Neural progenitor cell (in vitro differentiated cells): ENCODE data around the gene PDE3A. TPM values are rescaled to one million over a fixed set of nuclear protein-coding genes. Genes with fewer than 3 reads are reported as not detected.

Source experiments
- DNase-seq: peaks from one replicate; pipeline ENCODE4 v3.0.0-alpha.2; 2016; ENCODE audit warnings: low spot score
- H2AFZ ChIP-seq: fragments of 200-600 bp; sonication (generic); replicated peaks from 2 replicates; pipeline ENCODE4 v1.6.1; 2016; ENCODE audit warnings: antibody characterized with exemption
- H3F3A ChIP-seq: fragments of 200-600 bp; sonication (generic); 2 replicates; pipeline ENCODE4 v1.6.1; 2016; ENCODE audit warnings: antibody characterized with exemption, low read depth
- H3K27ac ChIP-seq: fragments of 200-600 bp; sonication (generic); 2 replicates; pipeline ENCODE4 v1.5.1; 2016; ENCODE audit warnings: mild to moderate bottlenecking
- H3K27me3 ChIP-seq: fragments of 200-600 bp; sonication (generic); 2 replicates; pipeline ENCODE4 v1.6.1; 2016; ENCODE audit warnings: mild to moderate bottlenecking, moderate library complexity
- H3K36me3 ChIP-seq: fragments of 200-600 bp; sonication (generic); 2 replicates; pipeline ENCODE4 v1.5.1; 2016
- H3K4me1 ChIP-seq: fragments of 200-600 bp; sonication (generic); 2 replicates; pipeline ENCODE4 v1.6.1; 2016; ENCODE audit warnings: mixed run types
- H3K4me2 ChIP-seq: fragments of 200-600 bp; sonication (generic); 2 replicates; pipeline ENCODE4 v1.6.1; 2016
- H3K4me3 ChIP-seq: fragments of 200-600 bp; sonication (generic); 2 replicates; pipeline ENCODE4 v1.5.1; 2016
- H3K79me2 ChIP-seq: fragments of 200-600 bp; sonication (generic); 2 replicates; pipeline ENCODE4 v1.6.1; 2016; ENCODE audit warnings: low read depth
- H3K9ac ChIP-seq: fragments of 200-600 bp; sonication (generic); 2 replicates; pipeline ENCODE4 v1.6.1; 2016
- H3K9me3 ChIP-seq: fragments of 200-600 bp; sonication (generic); 2 replicates; pipeline ENCODE4 v1.5.1; 2016; ENCODE audit warnings: low read depth
- H4K20me1 ChIP-seq: fragments of 200-600 bp; sonication (generic); 2 replicates; pipeline ENCODE4 v1.6.1; 2016; ENCODE audit warnings: low read depth
- H3K27ac Mint-ChIP-seq: 3 replicates; pipeline ENCODE4 v1.8.0; 2021; ENCODE audit warnings: mixed read lengths
- H3K27me3 Mint-ChIP-seq: 2 replicates; pipeline ENCODE4 v1.8.0; 2022; ENCODE audit warnings: low read depth, mild to moderate bottlenecking, inconsistent platforms, moderate library complexity, mixed read lengths; ENCODE audit not compliant: insufficient read depth
- H3K36me3 Mint-ChIP-seq: 3 replicates; pipeline ENCODE4 v1.8.0; 2021; ENCODE audit warnings: mixed read lengths
- H3K4me1 Mint-ChIP-seq: 3 replicates; pipeline ENCODE4 v1.8.0; 2021; ENCODE audit warnings: mixed read lengths
- H3K4me3 Mint-ChIP-seq: 3 replicates; pipeline ENCODE4 v1.8.0; 2021; ENCODE audit warnings: mild to moderate bottlenecking, moderate library complexity, mixed read lengths
- H3K9me3 Mint-ChIP-seq: 3 replicates; pipeline ENCODE4 v1.8.0; 2020; ENCODE audit warnings: mixed read lengths
- CTCF ChIP-seq: fragments of 200-600 bp; sonication (generic); IDR thresholded peaks from 2 replicates; pipeline ENCODE4 v1.5.1; 2017; ENCODE audit warnings: antibody characterized with exemption, mild to moderate bottlenecking
- EZH2 ChIP-seq: fragments of 200-600 bp; sonication (generic); IDR thresholded peaks from 2 replicates; pipeline ENCODE4 v1.6.1; 2017; ENCODE audit warnings: antibody characterized with exemption, mild to moderate bottlenecking, moderate library complexity
- EZH2phosphoT487 ChIP-seq: fragments of 200-600 bp; sonication (generic); IDR thresholded peaks from 2 replicates; pipeline ENCODE4 v1.6.1; 2017; ENCODE audit warnings: antibody characterized with exemption
- total RNA-seq: library from RNA; depleted of rRNA; stranded (reverse); fragments of >200 nt; gene quantifications from 2 replicates; pipeline ENCODE4 v1.2.3, GENCODE V29; 2015; ENCODE audit warnings: low replicate concordance

The PDE3A gene
- total RNA-seq, 1 donor from 2014 or later = 0.47 TPM

- Histone ChIP-seq H4K20me1 (no peaks in the 10 kb centered on the region), H3K4me3 (no peak overlapping the region), H3K27ac (no peak overlapping the region), H3K9me3 (no peaks in the 10 kb centered on the region), H3F3A (no peaks in the 10 kb centered on the region), H3K4me2 (no peak overlapping the region), H3K4me1 (no peaks in the 10 kb centered on the region), H2AFZ (no peak overlapping the region), H3K36me3 (no peaks in the 10 kb centered on the region), H3K9ac (no peak overlapping the region), H3K27me3 (no peaks in the 10 kb centered on the region), H3K79me2 (no peaks in the 10 kb centered on the region)
- DNase-seq = no peak
- TF ChIP-seq EZH2 (no peak), EZH2phosphoT487 (no peak), CTCF (no peak)
- no peak overlapping the region for H3K27ac Mint-ChIP-seq
- H3K9me3 Mint-ChIP-seq = no peaks in the 10 kb centered on the region
- no peaks in the 10 kb centered on the region for H3K27me3 Mint-ChIP-seq
- H3K4me3 Mint-ChIP-seq = no peak overlapping the region
- H3K4me1 Mint-ChIP-seq = no peaks in the 10 kb centered on the region
- H3K36me3 Mint-ChIP-seq = no peaks in the 10 kb centered on the region
Observed at GRCh38 chr12:20704860-20705259, 336.5 kb downstream of the PDE3A start.

- Mint-ChIP-seq H3K36me3 (no peaks in the 10 kb centered on the region), H3K4me1 (no peaks in the 10 kb centered on the region), H3K27ac (no peak overlapping the region), H3K27me3 (no peaks in the 10 kb centered on the region), H3K9me3 (no peaks in the 10 kb centered on the region), H3K4me3 (no peak overlapping the region)
- H2AFZ ChIP-seq = no peak overlapping the region
- H3K9ac ChIP-seq = no peak overlapping the region
- no peaks in the 10 kb centered on the region for H3F3A ChIP-seq
- no peaks in the 10 kb centered on the region for H3K36me3 ChIP-seq
- H3K79me2 ChIP-seq = no peaks in the 10 kb centered on the region
- no peaks in the 10 kb centered on the region for H3K27me3 ChIP-seq
- no peak overlapping the region for H3K4me2 ChIP-seq
- H3K27ac ChIP-seq = no peak overlapping the region
- no peaks in the 10 kb centered on the region for H3K9me3 ChIP-seq
- no peak for TF ChIP-seq CTCF
- TF ChIP-seq EZH2 = no peak
- TF ChIP-seq EZH2phosphoT487 = no peak
- DNase-seq = no peak
- H3K4me1 ChIP-seq = no peaks in the 10 kb centered on the region
- H4K20me1 ChIP-seq = no peaks in the 10 kb centered on the region
- H3K4me3 ChIP-seq = no peak overlapping the region
Observed at GRCh38 chr12:20711846-20712245, 343.5 kb downstream of the PDE3A start.

- Mint-ChIP-seq H3K27me3 (no peaks in the 10 kb centered on the region), H3K9me3 (no peaks in the 10 kb centered on the region), H3K36me3 (no peaks in the 10 kb centered on the region), H3K27ac (no peak overlapping the region), H3K4me1 (no peaks in the 10 kb centered on the region), H3K4me3 (no peak overlapping the region)
- no peak overlapping the region for H3K9ac ChIP-seq
- H3K9me3 ChIP-seq = no peaks in the 10 kb centered on the region
- peak; percentile 20 for DNase-seq
- H3K4me3 ChIP-seq = no peak overlapping the region
- no peaks in the 10 kb centered on the region for H3K4me1 ChIP-seq
- H3K27me3 ChIP-seq = no peaks in the 10 kb centered on the region
- H2AFZ ChIP-seq = no peak overlapping the region
- no peaks in the 10 kb centered on the region for H3F3A ChIP-seq
- no peaks in the 10 kb centered on the region for H3K36me3 ChIP-seq
- no peaks in the 10 kb centered on the region for H4K20me1 ChIP-seq
- no peak overlapping the region for H3K27ac ChIP-seq
- TF ChIP-seq CTCF (peak; percentile 36), EZH2phosphoT487 (no peak)
- H3K4me2 ChIP-seq = no peak overlapping the region
- no peaks in the 10 kb centered on the region for H3K79me2 ChIP-seq
Observed at GRCh38 chr12:20716037-20716436, 347.7 kb downstream of the PDE3A start.

- Mint-ChIP-seq H3K27ac (no peak overlapping the region), H3K9me3 (no peaks in the 10 kb centered on the region), H3K27me3 (no peaks in the 10 kb centered on the region), H3K36me3 (no peaks in the 10 kb centered on the region), H3K4me1 (no peaks in the 10 kb centered on the region), H3K4me3 (no peak overlapping the region)
- no peaks in the 10 kb centered on the region for H3K27me3 ChIP-seq
- no peaks in the 10 kb centered on the region for H3K9me3 ChIP-seq
- H3K79me2 ChIP-seq = no peaks in the 10 kb centered on the region
- DNase-seq = no peak
- no peaks in the 10 kb centered on the region for H3K4me1 ChIP-seq
- no peak overlapping the region for H2AFZ ChIP-seq
- no peaks in the 10 kb centered on the region for H3K36me3 ChIP-seq
- TF ChIP-seq EZH2 (no peak), CTCF (no peak), EZH2phosphoT487 (no peak)
- no peaks in the 10 kb centered on the region for H4K20me1 ChIP-seq
- H3K4me3 ChIP-seq = no peak overlapping the region
- H3K4me2 ChIP-seq = no peak overlapping the region
- H3K27ac ChIP-seq = no peak overlapping the region
- no peak overlapping the region for H3K9ac ChIP-seq
- H3F3A ChIP-seq = no peaks in the 10 kb centered on the region
Observed at GRCh38 chr12:20716985-20717384, 348.6 kb downstream of the PDE3A start.
